ENCODE measurements around the gene IL18RAP. TPM values are rescaled to one million over a fixed set of nuclear protein-coding genes. Genes with fewer than 3 reads are reported as not detected.
A peak's percentile ranks its signal among the peaks of the same experiment; 100 is the strongest.

Gene IL18RAP
- total RNA-seq, 4 donors from 2014 or later, result 0.22 to 3.9 (median 0.88) TPM

GRCh38 chr2:102438111-102438510 is 15.2 kb downstream of the IL18RAP start:
- TF ChIP-seq CTCF (IDR thresholded peaks at IDR 0.05) (no peak), POLR2A (IDR thresholded peaks at IDR 0.05) (no peak), EP300 (IDR thresholded peaks at IDR 0.05) (no peak)
- no peak overlapping the region for H3K27ac ChIP-seq
- H3K27me3 ChIP-seq, result no peaks in the 10 kb centered on the region
- no peaks in the 10 kb centered on the region for H3K36me3 ChIP-seq
- no peaks in the 10 kb centered on the region for H3K9me3 ChIP-seq
- WGBS, 2 donors, result 87 to 94% methylated on average over 3 of the region's 3 CpGs
- DNase-seq (ENCODE audit: low spot score in 2 of 2), result no peak
- H3K4me1 ChIP-seq, result peaks cover 0 to 4% (median 0%) of the 10 kb centered on the region in 4 donors
- H3K4me3 ChIP-seq, result no peak overlapping the region

- H3K27ac ChIP-seq, result no peak overlapping the region
- TF ChIP-seq POLR2A (IDR thresholded peaks at IDR 0.05) (no peak), EP300 (IDR thresholded peaks at IDR 0.05) (no peak), CTCF (IDR thresholded peaks at IDR 0.05) (no peak)
- 94 to 98% methylated on average over 2 of the region's 2 CpGs for WGBS, 2 donors
- no peak for DNase-seq (ENCODE audit: low spot score in 2 of 2)
- H3K27me3 ChIP-seq, result no peaks in the 10 kb centered on the region
- H3K4me1 ChIP-seq, result peaks cover 0 to 6% (median 0%) of the 10 kb centered on the region in 4 donors
- no peaks in the 10 kb centered on the region for H3K9me3 ChIP-seq
- no peaks in the 10 kb centered on the region for H3K36me3 ChIP-seq
- no peak overlapping the region for H3K4me3 ChIP-seq
These were observed 15.6 kb downstream of the IL18RAP start for GRCh38 chr2:102438578-102438977.

- H3K4me3 ChIP-seq, result no peak overlapping the region
- H3K27ac ChIP-seq, result no peak overlapping the region
- no peak for DNase-seq (ENCODE audit: low spot score in 2 of 2)
- TF ChIP-seq CTCF (IDR thresholded peaks at IDR 0.05) (no peak), POLR2A (IDR thresholded peaks at IDR 0.05) (no peak), EP300 (IDR thresholded peaks at IDR 0.05) (no peak)
- H3K4me1 ChIP-seq, result peaks cover 0 to 6% (median 0%) of the 10 kb centered on the region in 4 donors
- H3K36me3 ChIP-seq, result no peaks in the 10 kb centered on the region
- H3K27me3 ChIP-seq, result no peaks in the 10 kb centered on the region
- no peaks in the 10 kb centered on the region for H3K9me3 ChIP-seq
- 52 to 59% methylated on average over 6 of the region's 6 CpGs for WGBS, 2 donors
These were observed 16.2 kb downstream of the IL18RAP start for GRCh38 chr2:102439065-102439695.

GRCh38 chr2:102442967-102443828 is 20.2 kb downstream of the IL18RAP start:
- TF ChIP-seq CTCF (IDR thresholded peaks at IDR 0.05), result peak; percentile 38 to 64 (median 50)
- peak in 1 of 2 donors; percentile 42 for TF ChIP-seq EP300 (IDR thresholded peaks at IDR 0.05)
- TF ChIP-seq POLR2A (IDR thresholded peaks at IDR 0.05), result no peak
- H3K27me3 ChIP-seq, result no peaks in the 10 kb centered on the region
- no peaks in the 10 kb centered on the region for H3K36me3 ChIP-seq
- no peaks in the 10 kb centered on the region for H3K9me3 ChIP-seq
- H3K4me3 ChIP-seq, result no peak overlapping the region
- 29 to 33% methylated on average over 13 of the region's 13 CpGs for WGBS, 2 donors
- DNase-seq (ENCODE audit: low spot score in 2 of 2), result peak in 1 of 2 donors; percentile 41
- no peak overlapping the region for H3K27ac ChIP-seq
- peaks cover 0 to 6% (median 0%) of the 10 kb centered on the region in 4 donors for H3K4me1 ChIP-seq

- H3K4me1 ChIP-seq, result peaks cover 0 to 6% (median 0%) of the 10 kb centered on the region in 4 donors
- 74 to 91% methylated on average over 3 of the region's 3 CpGs for WGBS, 2 donors
- H3K9me3 ChIP-seq, result no peaks in the 10 kb centered on the region
- TF ChIP-seq POLR2A (IDR thresholded peaks at IDR 0.05), result no peak
- TF ChIP-seq EP300 (IDR thresholded peaks at IDR 0.05), result no peak
- TF ChIP-seq CTCF (IDR thresholded peaks at IDR 0.05), result no peak
- no peaks in the 10 kb centered on the region for H3K27me3 ChIP-seq
- no peaks in the 10 kb centered on the region for H3K36me3 ChIP-seq
- no peak overlapping the region for H3K27ac ChIP-seq
- DNase-seq (ENCODE audit: low spot score in 2 of 2), result no peak
- H3K4me3 ChIP-seq, result no peak overlapping the region
These were observed 21.3 kb downstream of the IL18RAP start for GRCh38 chr2:102444233-102444632.

Data from tibial nerve (tissue), 4 donors.